ENCODE data around the gene NPR2.

NPR2 gene

DNA sequence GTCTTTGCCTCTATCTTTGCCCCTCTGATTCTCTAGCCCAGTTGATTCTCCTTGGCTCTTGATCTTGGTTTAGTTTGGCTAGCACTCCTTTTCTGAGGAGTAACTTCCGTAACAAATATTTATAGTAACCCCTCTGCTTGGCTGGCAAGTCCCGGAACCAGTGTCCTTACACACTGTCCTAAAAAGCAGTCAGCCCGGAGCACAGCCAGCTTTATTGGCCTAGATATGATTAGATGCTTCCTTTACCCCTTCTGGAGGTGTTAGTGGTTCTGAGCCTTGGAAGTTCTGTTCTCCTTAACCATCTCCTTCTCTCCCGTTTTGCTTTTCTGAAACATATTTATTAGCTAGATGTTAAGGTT lies 20.3 kb upstream of the NPR2 start:
- no peak for TF ChIP-seq EZH2phosphoT487 (conservative IDR thresholded peaks at IDR 0.05; ENCODE audit: low read length)
- TF ChIP-seq, protein P1, sequence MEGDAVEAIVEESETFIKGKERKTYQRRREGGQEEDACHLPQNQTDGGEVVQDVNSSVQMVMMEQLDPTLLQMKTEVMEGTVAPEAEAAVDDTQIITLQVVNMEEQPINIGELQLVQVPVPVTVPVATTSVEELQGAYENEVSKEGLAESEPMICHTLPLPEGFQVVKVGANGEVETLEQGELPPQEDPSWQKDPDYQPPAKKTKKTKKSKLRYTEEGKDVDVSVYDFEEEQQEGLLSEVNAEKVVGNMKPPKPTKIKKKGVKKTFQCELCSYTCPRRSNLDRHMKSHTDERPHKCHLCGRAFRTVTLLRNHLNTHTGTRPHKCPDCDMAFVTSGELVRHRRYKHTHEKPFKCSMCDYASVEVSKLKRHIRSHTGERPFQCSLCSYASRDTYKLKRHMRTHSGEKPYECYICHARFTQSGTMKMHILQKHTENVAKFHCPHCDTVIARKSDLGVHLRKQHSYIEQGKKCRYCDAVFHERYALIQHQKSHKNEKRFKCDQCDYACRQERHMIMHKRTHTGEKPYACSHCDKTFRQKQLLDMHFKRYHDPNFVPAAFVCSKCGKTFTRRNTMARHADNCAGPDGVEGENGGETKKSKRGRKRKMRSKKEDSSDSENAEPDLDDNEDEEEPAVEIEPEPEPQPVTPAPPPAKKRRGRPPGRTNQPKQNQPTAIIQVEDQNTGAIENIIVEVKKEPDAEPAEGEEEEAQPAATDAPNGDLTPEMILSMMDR (IDR thresholded peaks at IDR 0.05; ENCODE audit: insufficient read depth, low read length, poor library complexity, severe bottlenecking), result no peak
- Histone ChIP-seq H3K4me2 (ENCODE audit: low read depth, low read length, poor library complexity, severe bottlenecking) (no peak overlapping the region), H3K27ac (ENCODE audit: low read depth, low read length) (no peak overlapping the region)

DNA sequence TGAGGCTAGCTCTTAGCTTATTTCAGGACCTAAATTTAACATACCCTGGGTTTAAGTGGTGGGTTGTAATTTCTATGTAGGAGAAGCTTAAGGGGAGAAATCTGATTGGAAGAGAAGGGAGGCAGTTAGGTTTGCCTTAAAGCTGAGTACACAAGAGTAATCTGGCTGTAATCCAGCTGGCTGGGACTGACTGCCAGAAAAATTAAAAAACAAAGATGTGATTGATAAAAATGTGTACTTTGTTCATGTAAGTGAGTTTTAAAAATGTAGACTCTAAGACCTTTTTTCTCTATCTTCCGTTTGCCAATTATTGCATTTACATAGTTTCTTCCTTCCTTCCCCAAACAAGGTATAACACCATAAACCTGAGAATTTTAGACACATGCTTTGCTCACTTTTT lies 19.9 kb upstream of the NPR2 start:
- H3F3A ChIP-seq (ENCODE audit: insufficient read depth), result peaks cover under 1% of the 10 kb centered on the region; the same call in 1 of the 2 replicates
- no peak overlapping the region for H3K4me3 ChIP-seq (ENCODE audit: insufficient read depth, low read length, poor library complexity, severe bottlenecking)
- no peak overlapping the region for H3K4me2 ChIP-seq (ENCODE audit: low read depth, low read length, poor library complexity, severe bottlenecking)
- no peaks in the 10 kb centered on the region for H3K9me2 ChIP-seq (replicated peaks; ENCODE audit: insufficient read depth, low read length)
- TF ChIP-seq EZH2phosphoT487 (conservative IDR thresholded peaks at IDR 0.05; ENCODE audit: low read length), result no peak
- TF ChIP-seq, protein P1 (IDR thresholded peaks at IDR 0.05; ENCODE audit: insufficient read depth, low read length, poor library complexity, severe bottlenecking), result no peak
- no peak overlapping the region for H2AFZ ChIP-seq (ENCODE audit: low read depth, low read length, severe bottlenecking)
- no peak overlapping the region for H3K9ac ChIP-seq (ENCODE audit: low read length)
- no peak overlapping the region for H3K27ac ChIP-seq (ENCODE audit: low read depth, low read length)
- H3K36me3 ChIP-seq (ENCODE audit: low read length), result no peaks in the 10 kb centered on the region
- no peaks in the 10 kb centered on the region for H3K9me3 ChIP-seq (ENCODE audit: insufficient read depth, low read length)
- no peaks in the 10 kb centered on the region for H3K27me3 ChIP-seq (ENCODE audit: low read length)
- H3K79me2 ChIP-seq (ENCODE audit: insufficient read depth, low read length), result no peaks in the 10 kb centered on the region
- no peaks in the 10 kb centered on the region for H4K20me1 ChIP-seq (ENCODE audit: low read depth, low read length)

More for the DNA sequence above, 20.3 kb upstream of the NPR2 start:
- no peaks in the 10 kb centered on the region for H3K9me3 ChIP-seq (ENCODE audit: insufficient read depth, low read length)
- H3K4me3 ChIP-seq (ENCODE audit: insufficient read depth, low read length, poor library complexity, severe bottlenecking), result no peak overlapping the region
- H3F3A ChIP-seq (ENCODE audit: insufficient read depth), result peaks cover 5% of the 10 kb centered on the region; the same call in 1 of the 2 replicates
- no peaks in the 10 kb centered on the region for H3K9me2 ChIP-seq (replicated peaks; ENCODE audit: insufficient read depth, low read length)
- no peak overlapping the region for H3K9ac ChIP-seq (ENCODE audit: low read length)
- H4K20me1 ChIP-seq (ENCODE audit: low read depth, low read length), result no peaks in the 10 kb centered on the region
- no peaks in the 10 kb centered on the region for H3K36me3 ChIP-seq (ENCODE audit: low read length)
- no peaks in the 10 kb centered on the region for H3K27me3 ChIP-seq (ENCODE audit: low read length)
- H3K79me2 ChIP-seq (ENCODE audit: insufficient read depth, low read length), result no peaks in the 10 kb centered on the region
- H2AFZ ChIP-seq (ENCODE audit: low read depth, low read length, severe bottlenecking), result no peak overlapping the region

DNA sequence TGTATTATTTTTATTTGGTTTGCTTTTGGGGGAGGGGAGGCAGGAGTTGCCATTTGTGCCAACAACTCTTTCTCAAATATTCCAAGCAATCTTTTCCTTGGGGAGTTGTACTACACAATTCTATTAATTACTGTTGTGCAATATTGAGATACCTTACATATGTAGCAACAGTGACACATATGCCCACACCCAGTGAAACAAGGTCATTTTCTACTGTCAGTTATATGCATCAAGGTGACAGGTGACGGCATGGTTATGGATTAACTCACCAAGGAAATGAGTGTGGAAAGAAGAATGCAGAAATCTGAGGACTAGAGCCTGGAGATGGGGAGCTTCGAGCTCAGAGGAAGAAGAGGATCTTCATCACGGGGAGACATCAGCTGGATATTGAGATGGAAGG lies 19.4 kb upstream of the NPR2 start:
- no peaks in the 10 kb centered on the region for H3K27me3 ChIP-seq (ENCODE audit: low read length)
- no peaks in the 10 kb centered on the region for H3K36me3 ChIP-seq (ENCODE audit: low read length)
- TF ChIP-seq, protein P1 (IDR thresholded peaks at IDR 0.05; ENCODE audit: insufficient read depth, low read length, poor library complexity, severe bottlenecking), result no peak
- TF ChIP-seq EZH2phosphoT487 (conservative IDR thresholded peaks at IDR 0.05; ENCODE audit: low read length), result no peak
- H3K4me2 ChIP-seq (ENCODE audit: low read depth, low read length, poor library complexity, severe bottlenecking), result no peak overlapping the region
- no peaks in the 10 kb centered on the region for H4K20me1 ChIP-seq (ENCODE audit: low read depth, low read length)
- no peaks in the 10 kb centered on the region for H3F3A ChIP-seq (ENCODE audit: insufficient read depth)
- H3K79me2 ChIP-seq (ENCODE audit: insufficient read depth, low read length), result no peaks in the 10 kb centered on the region
- no peaks in the 10 kb centered on the region for H3K9me2 ChIP-seq (replicated peaks; ENCODE audit: insufficient read depth, low read length)
- H2AFZ ChIP-seq (ENCODE audit: low read depth, low read length, severe bottlenecking), result no peak overlapping the region
- no peak overlapping the region for H3K9ac ChIP-seq (ENCODE audit: low read length)
- no peak overlapping the region for H3K4me3 ChIP-seq (ENCODE audit: insufficient read depth, low read length, poor library complexity, severe bottlenecking)
- no peaks in the 10 kb centered on the region for H3K9me3 ChIP-seq (ENCODE audit: insufficient read depth, low read length)
- H3K27ac ChIP-seq (ENCODE audit: low read depth, low read length), result no peak overlapping the region
